Measurements from ENCODE around the gene CFAP20DC.
"Not testable (repeated sequence)": the region's sequence is repeated elsewhere in the genome, so short reads cannot be mapped to it uniquely, and the experiment has no call there.

GRCh38 chr3:58895678-58896077 lies 154.1 kb downstream of the CFAP20DC start:
- TF ChIP-seq CTCF, POLR2A (IDR thresholded peaks at IDR 0.05): not testable (repeated sequence)

Data from vagina (tissue), 2 donors.